ENCODE data around the gene EMID1.

GRCh38 chr22:29165321-29166060 lies 40.2 kb upstream of the EMID1 start:
- TF ChIP-seq CTCF (IDR thresholded peaks at IDR 0.05; ENCODE audit: poor library complexity) (no peak), EZH2 (IDR thresholded peaks at IDR 0.05; ENCODE audit: borderline replicate concordance) (no peak)

Data from hepatocyte (in vitro differentiated cells).